NCI-H2029 (cell line): ENCODE data around the gene SPRED2.

ENCODE experiments used
- DNase-seq: peaks from one replicate; lab custom pipeline; 2025; lab: John Stamatoyannopoulos, UW

SPRED2 gene

DNA sequence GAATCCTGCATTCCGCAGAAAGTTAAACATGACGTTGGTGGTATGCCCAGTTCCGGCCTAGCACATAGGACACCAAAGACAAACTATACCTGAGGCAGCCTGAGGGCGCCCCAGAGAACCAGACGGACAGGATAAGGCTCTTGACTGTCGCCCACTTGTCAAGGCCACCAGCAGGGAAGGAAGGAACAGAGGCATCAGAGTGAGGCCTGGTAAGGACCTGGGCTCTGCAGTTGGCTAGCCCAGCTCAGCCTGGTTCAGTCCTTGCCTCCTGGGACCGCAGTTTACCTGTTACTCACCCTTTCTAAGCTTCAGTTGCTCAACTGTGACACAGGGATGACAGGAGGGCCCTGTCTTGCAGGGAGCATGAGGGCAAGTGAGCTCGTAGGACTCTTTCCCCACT lies 122.7 kb downstream of the SPRED2 start:
- no peak for DNase-seq

GRCh38 chr2:65305934-65306333 lies 126.5 kb downstream of the SPRED2 start:
- DNase-seq = no peak

DNA sequence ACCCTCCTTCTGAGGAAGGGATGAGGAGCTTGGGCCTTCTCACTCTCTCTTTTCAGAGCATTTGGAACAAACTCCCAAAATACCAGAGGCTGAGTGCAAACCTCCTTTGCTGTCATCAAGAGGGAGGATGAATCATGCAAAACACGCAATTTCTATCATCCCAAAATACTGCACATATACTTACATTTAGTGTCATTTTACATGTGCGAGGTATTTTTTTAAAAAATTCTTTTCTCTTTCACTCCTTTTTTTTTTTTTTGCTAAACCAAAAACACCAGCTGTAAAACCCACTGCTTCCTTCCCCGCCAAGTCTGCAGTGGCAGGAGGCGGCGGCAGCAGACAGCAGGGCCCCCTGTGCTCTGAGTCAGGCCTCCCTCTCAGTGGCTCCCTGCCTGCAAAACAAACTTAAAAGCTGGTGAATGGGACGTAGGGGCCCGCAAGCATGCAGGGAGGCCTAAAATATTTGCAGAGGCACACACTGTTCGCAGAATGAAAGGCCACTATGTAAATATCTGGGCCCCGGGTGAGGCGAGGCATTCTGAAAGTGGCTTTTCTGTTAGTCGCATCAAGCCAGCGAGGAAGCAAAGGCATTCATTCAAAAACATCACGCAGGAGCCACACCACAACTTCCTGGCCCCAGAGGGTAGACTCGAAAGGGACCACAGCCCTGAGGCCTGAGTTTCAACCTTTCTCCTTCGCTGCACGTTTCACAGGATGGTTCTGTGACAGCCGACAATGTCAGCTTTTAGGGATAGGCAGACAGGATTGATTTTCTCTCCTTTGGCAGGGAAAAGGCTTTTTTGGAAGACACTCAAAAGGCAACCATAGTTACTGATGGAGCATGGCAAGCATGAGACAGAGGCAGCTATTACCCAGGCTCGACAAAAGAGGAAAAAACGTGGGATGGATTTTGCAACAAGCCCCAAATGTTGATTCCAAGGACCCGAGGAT lies 131.4 kb downstream of the SPRED2 start:
- DNase-seq = no peak

- no peak for DNase-seq
These were observed 132.2 kb downstream of the SPRED2 start for GRCh38 chr2:65300134-65300760.

DNA sequence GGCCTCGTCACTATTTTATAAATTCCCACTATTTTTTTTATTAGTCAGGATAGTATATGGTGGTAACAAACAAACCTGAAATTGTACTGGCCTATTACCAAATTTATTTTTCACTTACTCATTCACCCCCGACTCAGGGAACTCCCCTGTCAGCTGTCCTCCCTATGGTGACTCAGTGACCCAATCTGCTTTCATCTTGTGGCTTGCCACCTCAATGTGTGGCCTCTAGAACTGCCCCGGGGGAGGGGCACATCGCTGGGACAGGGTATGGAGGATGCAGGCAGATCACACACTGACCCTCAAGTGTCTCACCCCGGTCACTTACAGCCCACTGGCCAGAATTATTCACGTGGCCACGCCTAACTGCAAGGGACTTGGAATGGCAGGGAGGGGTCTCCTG lies 133.2 kb downstream of the SPRED2 start:
- no peak for DNase-seq

DNA sequence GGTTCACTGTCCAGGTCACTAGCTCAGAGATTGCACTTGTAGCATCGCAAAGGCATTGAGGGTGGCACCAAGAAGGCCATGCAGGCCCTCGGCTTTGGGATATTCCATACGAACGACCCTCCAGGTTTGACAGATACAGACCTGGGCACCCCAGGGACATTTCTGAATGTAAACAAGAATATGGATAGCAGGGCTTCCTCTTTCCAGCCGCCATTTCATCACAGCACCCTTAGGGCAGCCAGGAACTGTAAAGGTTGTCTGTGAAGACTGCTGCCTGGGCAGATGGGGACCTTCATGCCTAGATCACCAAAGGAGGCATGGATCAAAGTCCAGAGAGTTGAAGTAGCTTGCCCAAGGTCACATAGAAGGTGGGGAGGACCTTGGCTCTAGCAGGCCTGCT lies 134.3 kb downstream of the SPRED2 start:
- DNase-seq = no peak

DNA sequence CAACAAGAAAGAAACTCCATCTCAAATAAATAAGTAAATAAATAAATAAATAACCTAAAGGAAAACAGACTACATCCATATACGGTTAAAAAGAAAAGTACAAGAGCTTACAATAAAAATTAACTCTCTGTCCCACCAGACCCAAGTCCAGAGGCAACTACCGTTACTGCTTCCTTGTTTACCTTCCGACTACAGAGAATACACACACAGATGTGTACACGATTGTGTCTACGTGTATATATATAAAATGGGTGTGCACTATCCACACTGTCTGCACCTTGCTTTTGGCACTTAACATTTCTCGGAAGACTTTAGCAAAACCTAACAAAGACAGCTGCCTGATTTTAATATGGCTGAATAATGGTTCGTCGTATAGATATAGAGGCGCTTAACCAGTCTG lies 134.9 kb downstream of the SPRED2 start:
- no peak for DNase-seq

DNA sequence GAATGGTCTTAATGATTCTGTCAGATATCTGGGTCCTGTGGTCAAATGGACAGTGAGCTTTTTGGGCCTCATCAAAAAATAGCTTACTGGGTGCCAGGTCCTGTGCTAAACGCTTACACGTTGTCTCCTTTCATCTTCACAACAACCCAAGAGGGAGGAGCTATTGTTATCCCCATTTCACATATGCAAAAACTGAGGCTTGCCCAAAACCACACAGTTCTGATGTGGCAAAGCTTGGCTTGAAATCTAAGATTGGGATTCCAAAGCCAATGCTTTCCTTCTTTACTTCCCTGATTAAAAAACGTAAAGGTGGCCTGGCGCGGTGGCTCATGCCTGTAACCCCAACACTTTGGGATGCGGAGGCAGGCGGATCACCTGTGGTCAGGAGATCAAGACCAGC lies 135.4 kb downstream of the SPRED2 start:
- no peak for DNase-seq

GRCh38 chr2:65294701-65295100 lies 137.7 kb downstream of the SPRED2 start:
- no peak for DNase-seq

GRCh38 chr2:65294136-65294535 lies 138.3 kb downstream of the SPRED2 start:
- DNase-seq = no peak

DNA sequence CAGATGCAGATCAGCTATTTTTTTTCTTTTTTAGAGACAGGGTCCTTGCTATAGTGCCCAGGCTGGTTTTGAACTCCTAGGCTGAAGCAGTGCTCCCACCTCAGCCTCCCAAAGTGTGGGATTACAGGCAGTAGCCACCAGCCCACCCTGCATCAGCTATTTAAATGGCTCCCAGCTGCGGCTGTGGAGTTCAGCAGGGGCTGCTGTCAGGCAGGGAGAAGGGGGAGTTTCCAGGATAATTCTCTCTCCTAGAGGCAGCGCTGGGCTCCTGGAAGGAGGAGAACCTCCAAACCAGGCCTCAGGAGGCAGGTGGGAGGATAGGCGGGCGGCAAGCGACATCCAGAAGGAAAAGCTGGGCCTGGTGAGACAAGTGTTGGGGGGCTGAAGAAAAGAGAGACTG lies 139.0 kb downstream of the SPRED2 start:
- no peak for DNase-seq

- no peak for DNase-seq
These were observed 139.9 kb downstream of the SPRED2 start for GRCh38 chr2:65292461-65293011.

- DNase-seq = no peak
These were observed 140.3 kb downstream of the SPRED2 start for GRCh38 chr2:65292106-65292400.

GRCh38 chr2:65291216-65292105 lies 140.9 kb downstream of the SPRED2 start:
- DNase-seq = no peak

DNA sequence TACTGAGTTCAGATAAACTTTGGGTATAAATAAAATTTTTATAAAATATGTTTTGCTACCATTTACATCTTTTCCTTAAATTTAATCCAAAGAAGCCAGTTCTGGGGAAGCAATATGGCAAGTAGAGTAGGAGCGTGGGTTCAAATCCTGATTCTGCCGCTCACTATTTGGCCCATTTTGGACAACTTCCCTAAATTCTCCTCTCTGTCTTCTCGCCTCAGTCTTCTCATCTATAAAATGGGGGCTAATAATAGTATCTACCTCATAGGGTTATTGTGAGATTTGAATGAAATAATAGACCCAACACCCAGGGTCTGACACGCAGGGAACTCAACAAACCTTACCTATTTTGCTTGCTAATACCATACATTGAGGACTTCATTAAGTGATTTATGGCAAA lies 145.0 kb downstream of the SPRED2 start:
- no peak for DNase-seq

DNA sequence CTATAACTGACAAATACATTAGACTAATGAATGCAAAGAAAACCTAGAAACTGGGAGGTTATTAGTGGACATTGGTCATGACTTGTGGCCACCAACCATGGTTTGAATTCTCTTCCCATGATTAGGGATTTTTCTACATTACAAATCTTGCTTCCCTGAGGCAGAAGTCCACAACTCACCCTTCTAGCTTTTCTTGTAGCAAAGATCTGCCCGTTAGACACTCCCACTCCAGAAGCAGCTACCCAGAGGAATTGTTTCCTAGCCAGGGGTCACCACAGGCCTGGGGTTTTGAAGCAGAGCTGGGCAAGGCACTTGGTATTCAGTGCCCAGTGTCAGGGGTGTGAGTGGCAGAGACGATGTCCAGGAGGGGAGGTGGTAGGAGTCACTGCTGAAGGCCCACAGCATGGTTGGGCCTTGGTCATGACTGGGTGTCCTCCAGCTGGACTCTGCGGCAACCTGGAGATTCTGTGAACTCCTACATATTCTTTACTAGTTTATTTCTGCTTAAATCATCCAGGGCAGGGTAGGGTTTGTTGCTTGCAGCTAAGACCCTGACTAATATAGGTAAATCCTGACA lies 149.8 kb downstream of the SPRED2 start:
- no peak for DNase-seq

- no peak for DNase-seq
These were observed 150.6 kb downstream of the SPRED2 start for GRCh38 chr2:65281627-65282351.

- DNase-seq = no peak
These were observed 152.6 kb downstream of the SPRED2 start for GRCh38 chr2:65279756-65280155.

GRCh38 chr2:65278531-65278981 lies 153.8 kb downstream of the SPRED2 start:
- no peak for DNase-seq

- DNase-seq = peak; percentile 31
These were observed 154.5 kb downstream of the SPRED2 start for GRCh38 chr2:65277791-65278483.

DNA sequence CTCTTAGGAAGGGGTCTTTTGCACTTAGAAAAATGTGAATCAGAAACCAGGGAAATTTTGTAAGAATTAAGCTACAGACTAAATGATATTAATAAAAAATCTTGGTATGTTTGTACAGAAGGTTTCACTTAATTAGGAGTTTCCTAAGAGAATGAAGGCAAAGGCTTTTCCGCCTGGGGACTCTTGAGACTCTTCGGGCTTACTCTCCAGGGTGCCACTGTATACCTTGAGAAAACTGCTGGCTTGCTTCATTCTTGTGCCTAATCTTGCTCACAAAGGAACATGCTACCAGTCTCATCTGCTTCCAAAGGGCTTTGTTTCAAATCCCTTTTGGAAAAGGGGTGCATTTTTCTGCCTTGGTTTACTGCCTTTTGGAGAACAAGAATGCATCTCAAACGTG lies 155.3 kb downstream of the SPRED2 start:
- no peak for DNase-seq
